ENCODE measurements around the gene NSF.

GRCh38 chr17:46783031-46783593 is 192.6 kb downstream of the NSF start:
- TF ChIP-seq, protein P1, sequence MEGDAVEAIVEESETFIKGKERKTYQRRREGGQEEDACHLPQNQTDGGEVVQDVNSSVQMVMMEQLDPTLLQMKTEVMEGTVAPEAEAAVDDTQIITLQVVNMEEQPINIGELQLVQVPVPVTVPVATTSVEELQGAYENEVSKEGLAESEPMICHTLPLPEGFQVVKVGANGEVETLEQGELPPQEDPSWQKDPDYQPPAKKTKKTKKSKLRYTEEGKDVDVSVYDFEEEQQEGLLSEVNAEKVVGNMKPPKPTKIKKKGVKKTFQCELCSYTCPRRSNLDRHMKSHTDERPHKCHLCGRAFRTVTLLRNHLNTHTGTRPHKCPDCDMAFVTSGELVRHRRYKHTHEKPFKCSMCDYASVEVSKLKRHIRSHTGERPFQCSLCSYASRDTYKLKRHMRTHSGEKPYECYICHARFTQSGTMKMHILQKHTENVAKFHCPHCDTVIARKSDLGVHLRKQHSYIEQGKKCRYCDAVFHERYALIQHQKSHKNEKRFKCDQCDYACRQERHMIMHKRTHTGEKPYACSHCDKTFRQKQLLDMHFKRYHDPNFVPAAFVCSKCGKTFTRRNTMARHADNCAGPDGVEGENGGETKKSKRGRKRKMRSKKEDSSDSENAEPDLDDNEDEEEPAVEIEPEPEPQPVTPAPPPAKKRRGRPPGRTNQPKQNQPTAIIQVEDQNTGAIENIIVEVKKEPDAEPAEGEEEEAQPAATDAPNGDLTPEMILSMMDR (IDR thresholded peaks at IDR 0.05) = no peak
- no peak for TF ChIP-seq ZFX (IDR thresholded peaks at IDR 0.05; ENCODE audit: borderline replicate concordance)
